PFSK-1 (cell line): ENCODE data around the gene KIF6.

Source experiments
- FOXP2 ChIP-seq: optimal IDR thresholded peaks from 2 replicates; pipeline ENCODE3; 2011; ENCODE audit warnings: borderline replicate concordance, control low read depth, inconsistent platforms; ENCODE audit not compliant: insufficient read depth; ENCODE audit errors: extremely low read length, extremely low read depth
- POLR2AphosphoS5 ChIP-seq: IDR thresholded peaks from 2 replicates; pipeline ENCODE4 v1.6.1; 2012; ENCODE audit warnings: low read depth, mild to moderate bottlenecking, control low read depth, low read length, moderate library complexity
- REST ChIP-seq, 2 experiments: IDR thresholded peaks; 2 replicates each; pipeline versions ENCODE4 v1.6.1 to v1.8.0; 2011 to 2012; ENCODE audit warnings: low read depth in 2 of 2, low read length in 2 of 2, control low read depth in 1 of 2, inconsistent platforms in 1 of 2, mild to moderate bottlenecking in 1 of 2, moderate library complexity in 1 of 2; ENCODE audit not compliant: insufficient read depth in 1 of 2
- SIN3A ChIP-seq: IDR thresholded peaks from 2 replicates; pipeline ENCODE4 v1.6.1; 2012; ENCODE audit warnings: mild to moderate bottlenecking, low read length, moderate library complexity, borderline replicate concordance; ENCODE audit not compliant: insufficient read depth
- TAF1 ChIP-seq: IDR thresholded peaks from 2 replicates; pipeline ENCODE4 v1.6.1; 2012; ENCODE audit warnings: low read length, control low read depth, borderline replicate concordance; ENCODE audit not compliant: insufficient read depth

KIF6 gene

GRCh38 chr6:39380837-39381549, 344.2 kb downstream of the KIF6 start:
- no peak for TF ChIP-seq FOXP2
- no peak for TF ChIP-seq SIN3A
- no peak for TF ChIP-seq POLR2AphosphoS5
- no peak for TF ChIP-seq REST (IDR thresholded peaks at IDR 0.05; ENCODE audit: insufficient read depth in 1 of 2, low read depth in 2 of 2, low read length in 2 of 2)
- TF ChIP-seq TAF1, result no peak

- TF ChIP-seq FOXP2, result no peak
- TF ChIP-seq POLR2AphosphoS5, result no peak
- TF ChIP-seq SIN3A, result no peak
- no peak for TF ChIP-seq REST (IDR thresholded peaks at IDR 0.05; ENCODE audit: insufficient read depth in 1 of 2, low read depth in 2 of 2, low read length in 2 of 2)
- TF ChIP-seq TAF1, result no peak
These were observed 346.2 kb downstream of the KIF6 start for GRCh38 chr6:39378960-39379425.

- TF ChIP-seq SIN3A (no peak), REST (IDR thresholded peaks at IDR 0.05; ENCODE audit: insufficient read depth in 1 of 2, low read depth in 2 of 2, low read length in 2 of 2) (no peak), FOXP2 (no peak), TAF1 (no peak)
These were observed 346.8 kb downstream of the KIF6 start for GRCh38 chr6:39378175-39378959.

GRCh38 chr6:39377539-39377950, 347.7 kb downstream of the KIF6 start:
- no peak for TF ChIP-seq REST (IDR thresholded peaks at IDR 0.05; ENCODE audit: insufficient read depth in 1 of 2, low read depth in 2 of 2, low read length in 2 of 2)
- TF ChIP-seq POLR2AphosphoS5, result no peak
- TF ChIP-seq FOXP2, result no peak
- TF ChIP-seq TAF1, result no peak
- no peak for TF ChIP-seq SIN3A
